Body of pancreas (tissue), 4 donors: Measurements from ENCODE around the gene C16orf74. TPM values are rescaled to one million over a fixed set of nuclear protein-coding genes. Genes with fewer than 3 reads are reported as not detected.

Source experiments
- ATAC-seq: fragments of 150-250 bp; one replicate; pipeline ENCODE4 v1.9.1; 2016
- DNase-seq, 4 donors: peaks; one replicate each; pipeline ENCODE4 v3.0.0-alpha.2; 2019
- H3K27ac ChIP-seq, 4 donors: fragments of 200-600 bp; sonication (generic); 1 replicate in 3 of 4; 2 replicates in 1 of 4; pipeline versions ENCODE4 v1.5.1 to v1.6.1; 2016 to 2019; ENCODE audit warnings: mild to moderate bottlenecking in 1 of 4, mixed read lengths in 1 of 4, moderate library complexity in 1 of 4
- H3K27me3 ChIP-seq, 2 donors: fragments of 200-600 bp; sonication (generic); one replicate each; pipeline ENCODE4 v1.6.0; 2016; ENCODE audit warnings: mild to moderate bottlenecking in 1 of 2
- H3K36me3 ChIP-seq, 2 donors: fragments of 200-600 bp; sonication (generic); replicated peaks in 1 of 2; 2 replicates each; pipeline ENCODE4 v1.5.1; 2016; ENCODE audit warnings: low read depth in 2 of 2; ENCODE audit not compliant: insufficient read depth in 1 of 2
- H3K4me1 ChIP-seq: fragments of 200-600 bp; sonication (generic); one replicate; pipeline ENCODE4 v1.6.0; 2016
- H3K4me3 ChIP-seq, 2 donors: fragments of 200-600 bp; sonication (generic); 1 replicate in 1 of 2; 2 replicates in 1 of 2; pipeline ENCODE4 v1.5.1; 2016 to 2019
- H3K9me3 ChIP-seq, 3 donors: fragments of 200-600 bp; sonication (generic); 1 replicate in 2 of 3; 2 replicates in 1 of 3; pipeline ENCODE4 v1.5.1; 2016
- CTCF ChIP-seq, 7 experiments: fragments of 450-650 bp in 4 of 7; fragments of 200-600 bp in 3 of 7; sonication (generic) in 3 of 7; IDR thresholded peaks; one replicate each; pipeline ENCODE4 v1.5.1; 2016 to 2019; ENCODE audit warnings: antibody characterized with exemption in 7 of 7
- POLR2A ChIP-seq, 3 donors: fragments of 450-650 bp; IDR thresholded peaks; one replicate each; pipeline ENCODE4 v1.6.1; 2016; ENCODE audit warnings: antibody characterized with exemption in 3 of 3, mild to moderate bottlenecking in 2 of 3
- WGBS, 2 donors: methylation state at CpG; one replicate each; pipeline ENCODE4 v1.1.5; 2017; 5-methylcytosine and 5-hydroxymethylcytosine counted together
- intact Hi-C: fragments of 100-400 bp; cut with DNase I; formaldehyde crosslinking; loops from one replicate; pipeline ENCODE4 v1.15.1; 2023
- total RNA-seq, 2 donors: library from RNA; depleted of rRNA; stranded (reverse); fragments of >200 nt; gene quantifications; one replicate each; pipeline ENCODE4 v1.1.0, GENCODE V29; 2016

The C16orf74 gene
- total RNA-seq, 2 donors from 2014 or later: 1.0 to 5.9 TPM

- intact Hi-C loops: no loop called here
Measured at GRCh38 chr16:85667841-85668413, 83.0 kb downstream of the C16orf74 start.

GRCh38 chr16:85667261-85667660, 83.6 kb downstream of the C16orf74 start:
- TF ChIP-seq POLR2A (IDR thresholded peaks at IDR 0.05) (no peak), CTCF (IDR thresholded peaks at IDR 0.05) (no peak)
- peaks cover 41 to 60% of the 10 kb centered on the region in 2 donors for H3K36me3 ChIP-seq

More at GRCh38 chr16:85667841-85668413, 83.0 kb downstream of the C16orf74 start:
- peaks cover 11% of the 10 kb centered on the region for H3K4me1 ChIP-seq
- H3K27me3 ChIP-seq: no peaks in the 10 kb centered on the region
- no peak overlapping the region for H3K27ac ChIP-seq
- 80 to 90% methylated on average over 12 to 16 of the region's 16 CpGs for WGBS, 2 donors
- TF ChIP-seq CTCF (IDR thresholded peaks at IDR 0.05): no peak
- TF ChIP-seq POLR2A (IDR thresholded peaks at IDR 0.05): no peak
- H3K36me3 ChIP-seq: peaks cover 34 to 65% of the 10 kb centered on the region in 2 donors
- ATAC-seq: no peak
- H3K9me3 ChIP-seq: no peaks in the 10 kb centered on the region
- no peak for DNase-seq
- no peak overlapping the region for H3K4me3 ChIP-seq

GRCh38 chr16:85665929-85666328, 85.0 kb downstream of the C16orf74 start:
- H3K27ac ChIP-seq: no peak overlapping the region
- 91 to 92% methylated on average over 13 of the region's 13 CpGs for WGBS, 2 donors
- H3K36me3 ChIP-seq: peaks cover 47 to 54% of the 10 kb centered on the region in 2 donors
- TF ChIP-seq CTCF (IDR thresholded peaks at IDR 0.05): no peak
- TF ChIP-seq POLR2A (IDR thresholded peaks at IDR 0.05): no peak
- no peaks in the 10 kb centered on the region for H3K27me3 ChIP-seq
- H3K4me3 ChIP-seq: no peak overlapping the region
- intact Hi-C loops: no loop called here
- DNase-seq (no peak), ATAC-seq (no peak)
- peaks cover 8% of the 10 kb centered on the region for H3K4me1 ChIP-seq
- no peaks in the 10 kb centered on the region for H3K9me3 ChIP-seq

More at GRCh38 chr16:85667261-85667660, 83.6 kb downstream of the C16orf74 start:
- DNase-seq: no peak
- H3K27ac ChIP-seq: no peak overlapping the region
- H3K4me3 ChIP-seq: no peak overlapping the region
- no peaks in the 10 kb centered on the region for H3K27me3 ChIP-seq
- intact Hi-C loops: no loop called here
- no peak for ATAC-seq
- WGBS, 2 donors: 93% methylated on average over 8 to 9 of the region's 9 CpGs
- peaks cover 8% of the 10 kb centered on the region for H3K4me1 ChIP-seq
- H3K9me3 ChIP-seq: no peaks in the 10 kb centered on the region

- Histone ChIP-seq H3K4me1 (peaks cover 8% of the 10 kb centered on the region), H3K9me3 (no peaks in the 10 kb centered on the region), H3K27me3 (no peaks in the 10 kb centered on the region), H3K4me3 (no peak overlapping the region), H3K36me3 (peaks cover 47 to 50% of the 10 kb centered on the region in 2 donors), H3K27ac (no peak overlapping the region)
- 93 to 94% methylated on average over 12 of the region's 12 CpGs for WGBS, 2 donors
- no peak for DNase-seq
- no peak for ATAC-seq
- TF ChIP-seq POLR2A (IDR thresholded peaks at IDR 0.05) (no peak), CTCF (IDR thresholded peaks at IDR 0.05) (no peak)
- intact Hi-C loops: no loop called here
Measured at GRCh38 chr16:85665373-85665740, 85.5 kb downstream of the C16orf74 start.
